Mucosa of rectum (tissue), 2 donors: ENCODE data around the gene NUBP2.
A peak's percentile ranks its signal among the peaks of the same experiment; 100 is the strongest.

Source experiments
- H3K27ac ChIP-seq, 2 donors: one replicate each; pipeline ENCODE4 v1.7.0; 2013; ENCODE audit warnings: inconsistent platforms in 2 of 2, low read depth in 2 of 2, low read length in 2 of 2
- H3K27me3 ChIP-seq, 2 donors: one replicate each; pipeline ENCODE4 v1.7.0; 2013; ENCODE audit warnings: low read length in 2 of 2; ENCODE audit not compliant: control insufficient read depth in 2 of 2, insufficient read depth in 2 of 2
- H3K36me3 ChIP-seq, 2 donors: one replicate each; pipeline ENCODE4 v1.7.0; 2013; ENCODE audit warnings: low read length in 2 of 2; ENCODE audit not compliant: control insufficient read depth in 2 of 2, insufficient read depth in 2 of 2
- H3K4me1 ChIP-seq, 2 donors: one replicate each; pipeline ENCODE4 v1.7.0; 2013; ENCODE audit warnings: low read length in 2 of 2, mild to moderate bottlenecking in 1 of 2; ENCODE audit not compliant: control insufficient read depth in 2 of 2, insufficient read depth in 2 of 2
- H3K4me3 ChIP-seq, 2 donors: one replicate each; pipeline ENCODE4 v1.7.0; 2013; ENCODE audit warnings: low read length in 2 of 2
- H3K9ac ChIP-seq, 2 donors: one replicate each; pipeline ENCODE4 v1.7.0; 2013; ENCODE audit warnings: low read length in 2 of 2, low read depth in 1 of 2, mild to moderate bottlenecking in 1 of 2
- H3K9me3 ChIP-seq, 2 donors: one replicate each; pipeline ENCODE4 v1.7.0; 2013; ENCODE audit warnings: low read length in 2 of 2; ENCODE audit not compliant: control insufficient read depth in 2 of 2
- donor health status: healthy.
- donor health status: Normal muscosa, but diverticular disease.

The NUBP2 gene

DNA sequence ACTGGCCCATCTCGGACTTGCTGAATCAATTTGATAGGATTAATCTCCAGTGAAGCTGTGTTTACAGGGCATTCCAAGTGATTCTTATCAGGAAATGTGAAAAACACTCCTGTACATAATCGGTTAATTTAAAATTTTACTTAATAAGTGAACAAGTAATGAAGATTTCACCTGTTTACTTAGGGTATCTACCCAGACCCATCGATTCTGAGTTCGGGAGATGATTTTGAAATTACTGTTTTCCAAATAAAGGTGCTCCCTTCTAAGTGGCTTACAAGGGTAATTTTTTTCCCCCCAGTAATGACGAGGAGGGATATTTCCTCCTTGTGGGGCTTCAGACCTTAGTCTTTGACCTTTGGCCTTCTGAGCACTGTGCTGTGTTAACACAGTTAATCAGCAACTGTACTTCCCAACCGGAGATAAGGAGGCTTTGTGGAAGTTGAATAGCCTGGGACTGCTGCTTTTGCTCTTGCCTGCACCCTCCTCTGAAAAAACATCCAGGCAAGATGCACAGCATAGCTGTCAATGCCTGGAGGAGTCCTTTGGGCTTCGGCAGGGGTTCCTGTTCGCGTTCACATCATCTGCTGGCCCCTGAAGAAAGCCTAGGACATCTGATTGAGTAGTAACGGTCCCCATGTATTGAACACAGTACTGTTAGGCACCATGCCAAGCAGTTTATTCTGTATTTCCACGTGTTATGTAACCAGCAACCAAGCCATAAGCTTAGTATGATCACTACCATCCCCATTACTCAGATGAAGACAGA is 46.1 kb downstream of the NUBP2 start:
- peak overlapping the region; percentile 52 to 98 for H3K4me3 ChIP-seq

DNA sequence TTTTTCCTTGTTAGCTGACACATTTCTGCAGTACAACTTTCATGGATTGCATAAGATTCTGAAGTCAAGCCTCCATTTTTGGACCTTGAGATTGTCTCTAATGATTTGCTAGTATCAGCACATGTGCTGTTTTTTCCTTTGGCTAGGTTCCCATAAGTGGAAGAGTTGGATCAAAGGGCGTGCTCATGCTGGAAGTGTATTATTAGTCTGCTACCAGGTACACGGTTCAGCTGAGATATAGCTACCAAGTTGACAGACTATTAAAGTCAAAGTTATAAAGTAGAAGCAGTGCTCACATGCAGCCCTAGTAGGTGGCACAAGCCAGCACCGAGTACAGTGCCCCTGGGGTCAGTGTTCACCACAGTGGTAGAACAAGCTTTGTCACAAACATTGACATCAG is 47.5 kb downstream of the NUBP2 start:
- Histone ChIP-seq H3K4me3 (peak overlapping the region in 1 of 2 donors; percentile 17), H3K9ac (no peak overlapping the region), H3K4me1 (peaks cover 27% of the 10 kb centered on the region in 2 donors), H3K9me3 (no peaks in the 10 kb centered on the region), H3K27ac (peak overlapping the region in 1 of 2 donors; percentile 37), H3K36me3 (peaks cover 0 to 10% of the 10 kb centered on the region in 2 donors), H3K27me3 (no peaks in the 10 kb centered on the region)

More for the DNA sequence above, 46.1 kb downstream of the NUBP2 start:
- Histone ChIP-seq H3K27ac (peak overlapping the region; percentile 70), H3K4me1 (peaks cover 28 to 35% of the 10 kb centered on the region in 2 donors), H3K9me3 (no peaks in the 10 kb centered on the region), H3K27me3 (no peaks in the 10 kb centered on the region), H3K36me3 (peaks cover 0 to 10% of the 10 kb centered on the region in 2 donors), H3K9ac (peak overlapping the region; percentile 56 to 64)

DNA sequence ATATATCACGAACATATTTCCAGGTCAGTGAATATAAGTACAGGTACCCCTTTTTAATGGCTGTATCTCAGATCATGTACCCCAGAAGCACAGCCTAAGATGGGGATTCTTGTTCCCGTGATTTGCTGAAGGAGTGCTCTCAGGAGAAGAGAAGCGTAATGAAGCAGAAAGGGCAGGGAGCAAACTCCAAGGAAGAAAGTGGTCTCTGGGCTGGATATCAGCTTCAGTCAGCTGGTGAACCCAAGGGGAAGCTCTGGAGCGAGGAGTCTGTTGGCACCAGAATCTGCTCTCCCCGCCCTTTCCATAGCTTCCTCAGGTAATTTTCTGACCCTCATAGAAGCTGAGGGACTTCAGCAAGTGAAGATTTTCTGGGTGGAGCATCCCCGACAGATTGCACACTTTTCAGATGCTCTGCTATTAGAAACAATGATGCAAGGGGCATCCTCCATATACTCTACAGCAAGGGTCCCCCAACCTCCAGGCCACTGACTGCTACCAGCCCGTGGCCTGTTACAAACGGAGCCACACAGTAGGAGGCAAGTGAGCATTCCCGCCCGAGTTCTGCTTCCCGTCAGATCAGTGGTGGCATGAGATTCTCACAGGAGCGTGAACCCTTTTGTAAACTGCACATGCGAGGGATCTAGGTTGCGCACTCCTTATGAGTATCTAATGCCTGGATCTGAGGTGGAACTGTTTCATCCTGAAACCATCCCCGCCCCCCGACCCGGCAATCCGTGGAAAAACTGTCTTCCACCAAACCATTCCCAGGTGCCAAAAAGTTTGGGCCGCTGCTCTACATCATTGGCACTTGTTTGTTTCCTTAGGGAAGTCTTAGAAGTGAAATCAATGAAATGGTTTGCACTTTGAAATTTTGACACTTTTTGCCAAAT is 48.7 kb downstream of the NUBP2 start:
- Histone ChIP-seq H3K27me3 (no peaks in the 10 kb centered on the region), H3K9me3 (no peaks in the 10 kb centered on the region), H3K4me1 (peaks cover 18 to 19% of the 10 kb centered on the region in 2 donors), H3K9ac (no peak overlapping the region), H3K36me3 (peaks cover 0 to 10% of the 10 kb centered on the region in 2 donors), H3K4me3 (no peak overlapping the region), H3K27ac (no peak overlapping the region)

DNA sequence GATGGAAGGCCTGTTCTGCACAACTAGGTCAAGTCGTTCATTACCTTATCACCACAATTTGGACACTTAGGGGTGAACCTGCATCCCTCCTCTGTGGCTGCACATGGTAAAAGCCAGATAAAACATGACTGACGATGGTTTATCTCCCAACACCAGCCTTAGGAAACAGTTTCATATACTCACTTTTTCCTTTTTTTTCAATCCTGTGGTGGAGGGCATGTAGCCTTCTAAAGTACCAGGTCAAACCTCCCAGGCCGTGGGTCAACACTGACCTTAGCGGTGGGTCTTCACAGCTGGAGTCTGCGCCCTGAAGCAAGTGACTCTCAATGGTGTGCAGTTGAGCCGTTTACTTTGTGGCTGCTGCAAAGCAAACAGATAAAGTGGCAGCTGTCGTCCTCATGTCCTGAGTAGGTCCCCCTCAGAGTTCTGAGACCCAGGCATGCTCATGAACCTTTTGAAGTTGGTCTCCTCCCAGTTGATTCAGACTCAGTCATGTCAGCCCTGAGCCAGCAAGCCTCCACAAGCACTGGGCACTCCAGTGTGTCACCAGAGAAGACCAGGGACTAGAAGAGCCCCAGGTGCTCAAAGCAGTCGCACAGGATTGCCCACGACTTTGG is 50.2 kb downstream of the NUBP2 start:
- Histone ChIP-seq H3K9me3 (no peaks in the 10 kb centered on the region), H3K27me3 (no peaks in the 10 kb centered on the region), H3K27ac (no peak overlapping the region), H3K9ac (no peak overlapping the region), H3K4me1 (peaks cover 16 to 19% of the 10 kb centered on the region in 2 donors), H3K36me3 (peaks cover 0 to 10% of the 10 kb centered on the region in 2 donors), H3K4me3 (no peak overlapping the region)

DNA sequence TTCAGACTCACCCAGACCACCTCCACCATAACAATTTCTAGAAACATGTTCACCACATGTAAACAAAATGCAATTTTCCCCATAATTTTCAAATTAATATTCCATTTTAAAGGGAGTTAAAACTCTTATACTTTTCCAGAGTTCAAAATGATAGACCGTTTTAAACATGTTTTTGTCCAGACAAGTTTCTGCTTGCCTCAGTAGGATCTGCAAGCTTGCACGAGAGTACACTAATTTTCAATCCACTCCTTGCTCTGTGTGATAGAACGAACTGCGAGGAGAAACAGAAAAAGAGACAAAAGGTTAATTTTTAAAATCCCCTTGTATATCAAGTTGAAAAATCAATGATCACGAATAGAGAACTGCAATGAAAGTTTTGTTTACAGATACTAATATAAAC is 51.3 kb downstream of the NUBP2 start:
- Histone ChIP-seq H3K27ac (no peak overlapping the region), H3K9me3 (no peaks in the 10 kb centered on the region), H3K27me3 (no peaks in the 10 kb centered on the region), H3K9ac (no peak overlapping the region), H3K4me1 (peaks cover 9 to 13% of the 10 kb centered on the region in 2 donors), H3K4me3 (no peak overlapping the region), H3K36me3 (peaks cover 0 to 9% of the 10 kb centered on the region in 2 donors)
